Activated B cell treated with CpG ODN at 0.5 μM for 24 hours (primary cell): ENCODE results near the gene R3HDM4. TPM values are rescaled to one million over a fixed set of nuclear protein-coding genes. Genes with fewer than 3 reads are reported as not detected.

ENCODE experiments used
- ATAC-seq: fragments of 200-7000 bp; cut with Tn5 transposase; one replicate; pipeline ENCODE4 v1.10.0; 2021; ENCODE audit warnings: low read depth, mild to moderate bottlenecking, moderate library complexity
- CTCF ChIA-PET: fragments of 350-600 bp; sonication (Branson Sonifier 250); formaldehyde crosslinking; loops from one replicate; lab custom pipeline; 2021; ENCODE audit warnings: antibody characterized with exemption; lab: Charles Lee
- POLR2A ChIA-PET: fragments of 350-600 bp; sonication (Branson Sonifier 250); formaldehyde crosslinking; loops from one replicate; lab custom pipeline; 2021; ENCODE audit warnings: antibody characterized with exemption; lab: Charles Lee
- DNase-seq: peaks from one replicate; pipeline ENCODE4 v3.0.0; 2022
- H3K27ac Mint-ChIP-seq: one replicate; pipeline ENCODE4 v1.8.0; 2020; ENCODE audit warnings: mixed read lengths
- H3K27me3 Mint-ChIP-seq: one replicate; pipeline ENCODE4 v1.8.0; 2021; ENCODE audit warnings: mixed read lengths
- H3K36me3 Mint-ChIP-seq: one replicate; pipeline ENCODE4 v1.8.0; 2021; ENCODE audit warnings: low read depth, mixed read lengths
- H3K4me1 Mint-ChIP-seq: one replicate; pipeline ENCODE4 v1.8.0; 2021; ENCODE audit warnings: mixed read lengths
- H3K4me3 Mint-ChIP-seq: one replicate; pipeline ENCODE4 v1.8.0; 2020; ENCODE audit warnings: mild to moderate bottlenecking, mixed read lengths
- H3K9me3 Mint-ChIP-seq: one replicate; pipeline ENCODE4 v1.8.0; 2020; ENCODE audit warnings: mixed read lengths
- intact Hi-C: fragments of 100-400 bp; cut with micrococcal nuclease; formaldehyde crosslinking; loops from one replicate; pipeline ENCODE4 v1.15.1; 2024
- total RNA-seq: library from RNA; stranded (reverse); gene quantifications from 2 replicates; pipeline ENCODE4 v1.2.3, GENCODE V29; 2022
- TF ChIP-seq, protein P1 (sequence below): fragments of 200-600 bp; IDR thresholded peaks from one replicate; pipeline ENCODE4 v1.8.0; 2022; ENCODE audit warnings: antibody characterized with exemption, mild to moderate bottlenecking

Gene R3HDM4
- total RNA-seq, 1 donor from 2014 or later, result 189 TPM

- Mint-ChIP-seq H3K36me3 (peaks cover 20% of the 10 kb centered on the region), H3K27me3 (no peaks in the 10 kb centered on the region), H3K9me3 (no peaks in the 10 kb centered on the region), H3K4me3 (peak overlapping the region; percentile 28), H3K27ac (peak overlapping the region; percentile 24), H3K4me1 (peaks cover 35% of the 10 kb centered on the region)
- DNase-seq, result no peak
- ATAC-seq, result no peak
- TF ChIP-seq, protein P1, sequence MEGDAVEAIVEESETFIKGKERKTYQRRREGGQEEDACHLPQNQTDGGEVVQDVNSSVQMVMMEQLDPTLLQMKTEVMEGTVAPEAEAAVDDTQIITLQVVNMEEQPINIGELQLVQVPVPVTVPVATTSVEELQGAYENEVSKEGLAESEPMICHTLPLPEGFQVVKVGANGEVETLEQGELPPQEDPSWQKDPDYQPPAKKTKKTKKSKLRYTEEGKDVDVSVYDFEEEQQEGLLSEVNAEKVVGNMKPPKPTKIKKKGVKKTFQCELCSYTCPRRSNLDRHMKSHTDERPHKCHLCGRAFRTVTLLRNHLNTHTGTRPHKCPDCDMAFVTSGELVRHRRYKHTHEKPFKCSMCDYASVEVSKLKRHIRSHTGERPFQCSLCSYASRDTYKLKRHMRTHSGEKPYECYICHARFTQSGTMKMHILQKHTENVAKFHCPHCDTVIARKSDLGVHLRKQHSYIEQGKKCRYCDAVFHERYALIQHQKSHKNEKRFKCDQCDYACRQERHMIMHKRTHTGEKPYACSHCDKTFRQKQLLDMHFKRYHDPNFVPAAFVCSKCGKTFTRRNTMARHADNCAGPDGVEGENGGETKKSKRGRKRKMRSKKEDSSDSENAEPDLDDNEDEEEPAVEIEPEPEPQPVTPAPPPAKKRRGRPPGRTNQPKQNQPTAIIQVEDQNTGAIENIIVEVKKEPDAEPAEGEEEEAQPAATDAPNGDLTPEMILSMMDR, result no peak
- ChIA-PET CTCF (interaction anchor here (2.1 kb wide), 1 partner anchor 49 kb away, joined by 5 read pairs; no protein-coding TSS in a partner anchor), POLR2A (interaction anchor here (0.6 to 2.4 kb wide), 9 partner anchors 12 to 271 kb away, joined by 3 to 14 read pairs (median 6); partner anchors contain the start of genes PTBP1 and WDR18)
- intact Hi-C loops, result no loop called here
These were observed 19.0 kb upstream of the R3HDM4 start for GRCh38 chr19:931860-932647.

DNA sequence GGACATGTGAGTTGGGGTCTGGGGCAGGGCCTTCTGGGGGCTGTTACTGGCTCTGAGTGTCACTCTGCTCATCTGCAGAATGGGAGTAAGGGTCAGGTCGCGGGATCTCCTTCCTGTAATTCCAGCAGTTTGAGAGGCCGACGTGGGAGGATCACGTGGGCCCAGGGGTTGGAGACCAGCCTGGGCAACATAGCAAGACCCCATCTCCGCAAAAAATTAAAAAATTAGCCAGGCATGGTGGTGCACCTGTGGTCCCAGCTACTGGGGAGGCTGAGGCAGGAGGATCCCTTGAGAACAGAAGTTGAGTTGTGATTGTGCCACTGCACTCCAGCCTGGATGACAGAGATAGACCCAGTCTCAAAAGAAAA lies 16.9 kb upstream of the R3HDM4 start:
- no peak overlapping the region for H3K27ac Mint-ChIP-seq

GRCh38 chr19:929203-929890 lies 16.3 kb upstream of the R3HDM4 start:
- Mint-ChIP-seq H3K27ac (no peak overlapping the region), H3K4me3 (no peak overlapping the region), H3K36me3 (peaks cover 17% of the 10 kb centered on the region), H3K4me1 (peaks cover 27% of the 10 kb centered on the region), H3K9me3 (no peaks in the 10 kb centered on the region), H3K27me3 (no peaks in the 10 kb centered on the region)
- ATAC-seq (no peak), DNase-seq (no peak)
- ChIA-PET CTCF (no interaction called here), POLR2A (interaction anchor here (0.6 to 2.4 kb wide), 3 partner anchors 18 to 55 kb away, joined by 4 to 10 read pairs (median 5); partner anchors contain the start of gene WDR18)
- TF ChIP-seq, protein P1, result no peak
- intact Hi-C loops, result loop anchor here (10.0 kb wide), 1 partner anchor 175 kb away; the partner anchor contains the start of gene GPX4

More for the DNA sequence above, 16.9 kb upstream of the R3HDM4 start:
- CTCF ChIA-PET, result interaction anchor here (0.6 kb wide), 1 partner anchor 11 kb away, joined by 3 read pairs; no protein-coding TSS in a partner anchor
- H3K9me3 Mint-ChIP-seq, result no peaks in the 10 kb centered on the region
- H3K36me3 Mint-ChIP-seq, result peaks cover 17% of the 10 kb centered on the region
- intact Hi-C loops, result loop anchor here (10.0 kb wide), 1 partner anchor 175 kb away; the partner anchor contains the start of gene GPX4
- DNase-seq (no peak), ATAC-seq (no peak)
- H3K4me1 Mint-ChIP-seq, result peaks cover 28% of the 10 kb centered on the region
- TF ChIP-seq, protein P1, result no peak
- no peak overlapping the region for H3K4me3 Mint-ChIP-seq
- POLR2A ChIA-PET, result interaction anchor here (0.6 to 2.4 kb wide), 4 partner anchors 9 to 54 kb away, joined by 4 to 10 read pairs (median 4); partner anchors contain the start of gene WDR18
- no peaks in the 10 kb centered on the region for H3K27me3 Mint-ChIP-seq

DNA sequence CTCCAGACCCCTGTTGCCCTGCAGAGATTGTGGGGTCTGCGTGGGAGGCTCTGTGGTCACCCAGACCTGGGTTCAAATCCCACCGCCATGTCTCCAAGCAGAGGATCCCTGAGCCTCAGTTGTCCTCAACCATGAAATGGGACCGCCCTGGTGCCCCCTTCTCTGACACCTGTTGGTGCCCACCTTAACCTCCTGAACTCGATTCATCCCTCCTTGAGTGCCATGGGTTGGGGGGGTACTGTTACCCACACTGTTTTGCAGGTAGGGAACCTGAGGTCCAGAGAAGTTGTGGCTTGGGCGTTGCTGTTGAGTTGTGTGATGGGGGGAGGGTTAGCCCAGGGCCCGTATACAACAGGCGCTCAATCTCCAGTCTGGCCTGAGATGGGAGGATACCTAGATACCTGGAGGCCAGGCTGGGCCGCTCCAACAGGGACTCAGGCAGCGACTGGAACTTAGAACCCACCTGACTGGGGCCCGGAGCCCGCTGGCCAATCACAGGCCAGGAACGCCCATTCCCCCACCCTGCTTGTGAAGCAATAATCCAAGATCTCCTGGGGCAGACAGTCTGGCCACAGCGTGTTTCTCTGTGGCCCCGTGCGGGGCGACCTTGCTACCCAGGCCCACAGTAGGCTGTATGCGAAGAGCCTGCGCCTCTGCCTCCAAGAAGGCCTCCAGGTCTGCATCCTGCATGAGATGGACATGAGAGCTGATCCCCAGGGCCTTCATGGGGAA lies 15.6 kb upstream of the R3HDM4 start:
- H3K9me3 Mint-ChIP-seq, result no peaks in the 10 kb centered on the region
- ATAC-seq, result no peak
- TF ChIP-seq, protein P1, result no peak
- POLR2A ChIA-PET, result interaction anchor here (0.6 to 1.4 kb wide), 4 partner anchors 10 to 55 kb away, joined by 3 to 5 read pairs (median 4); partner anchors contain the start of gene WDR18
- CTCF ChIA-PET, result no interaction called here
- peaks cover 26% of the 10 kb centered on the region for H3K4me1 Mint-ChIP-seq
- no peak overlapping the region for H3K4me3 Mint-ChIP-seq
- intact Hi-C loops, result loop anchor here (10.0 kb wide), 1 partner anchor 176 kb away; the partner anchor contains the start of gene GPX4
- H3K27me3 Mint-ChIP-seq, result no peaks in the 10 kb centered on the region
- H3K27ac Mint-ChIP-seq, result peak overlapping the region; percentile 41
- peaks cover 17% of the 10 kb centered on the region for H3K36me3 Mint-ChIP-seq
- DNase-seq, result no peak
